GM06990 (cell line): ENCODE results near the gene MYO7B.

Experiments used
- DNase-seq: peaks from one replicate; pipeline ENCODE4 v3.0.0-alpha.2; 2011; ENCODE audit not compliant: insufficient read length; ENCODE audit errors: extremely low read depth
- H3K27me3 ChIP-seq: replicated peaks from 2 replicates; pipeline ENCODE4 v1.6.0; 2011; ENCODE audit warnings: low read length; ENCODE audit not compliant: control insufficient read depth, insufficient read depth
- H3K36me3 ChIP-seq: 2 replicates; pipeline ENCODE4 v1.5.1; 2011; ENCODE audit warnings: low read length; ENCODE audit not compliant: control insufficient read depth, insufficient read depth
- H3K4me3 ChIP-seq: replicated peaks from 2 replicates; pipeline ENCODE4 v1.5.1; 2011; ENCODE audit warnings: low read depth, mild to moderate bottlenecking, control low read depth, low read length
- CTCF ChIP-seq: IDR thresholded peaks from 2 replicates; pipeline ENCODE4 v1.5.1; 2011; ENCODE audit warnings: low read length, control low read depth, mild to moderate bottlenecking, inconsistent platforms; ENCODE audit not compliant: insufficient read depth, poor library complexity, severe bottlenecking

The MYO7B gene

GRCh38 chr2:127593228-127594115, 58.0 kb downstream of the MYO7B start:
- TF ChIP-seq CTCF = no peak

DNA sequence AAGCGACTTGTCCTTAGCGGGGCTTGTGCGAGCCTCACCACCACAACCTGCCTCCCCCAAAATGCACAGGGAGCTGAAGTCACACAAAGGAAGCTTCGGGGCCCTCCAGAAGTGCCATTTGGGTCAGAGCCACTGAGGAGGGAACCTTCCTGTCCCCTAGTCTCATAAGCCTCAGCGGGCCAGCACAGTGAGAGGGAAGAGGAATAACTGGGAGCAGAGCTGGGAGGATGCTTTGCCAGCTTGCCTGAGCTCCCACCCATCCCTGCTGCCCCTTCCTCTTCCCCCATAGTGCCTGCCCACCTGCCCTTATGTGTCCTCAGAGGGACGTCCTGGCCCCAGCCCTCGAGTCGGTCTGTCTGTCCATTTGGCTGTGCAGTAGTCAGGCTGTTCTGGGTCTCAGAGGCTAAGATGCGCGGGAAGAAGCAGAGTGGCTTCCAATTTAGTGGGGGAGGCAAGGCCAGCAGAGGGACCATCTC, 58.7 kb downstream of the MYO7B start:
- Histone ChIP-seq H3K27me3 (no peaks in the 10 kb centered on the region), H3K36me3 (no peaks in the 10 kb centered on the region), H3K4me3 (no peak overlapping the region)
- no peak for TF ChIP-seq CTCF
- no peak for DNase-seq

More at GRCh38 chr2:127593228-127594115, 58.0 kb downstream of the MYO7B start:
- Histone ChIP-seq H3K36me3 (no peaks in the 10 kb centered on the region), H3K4me3 (no peak overlapping the region), H3K27me3 (no peaks in the 10 kb centered on the region)
- no peak for DNase-seq

DNA sequence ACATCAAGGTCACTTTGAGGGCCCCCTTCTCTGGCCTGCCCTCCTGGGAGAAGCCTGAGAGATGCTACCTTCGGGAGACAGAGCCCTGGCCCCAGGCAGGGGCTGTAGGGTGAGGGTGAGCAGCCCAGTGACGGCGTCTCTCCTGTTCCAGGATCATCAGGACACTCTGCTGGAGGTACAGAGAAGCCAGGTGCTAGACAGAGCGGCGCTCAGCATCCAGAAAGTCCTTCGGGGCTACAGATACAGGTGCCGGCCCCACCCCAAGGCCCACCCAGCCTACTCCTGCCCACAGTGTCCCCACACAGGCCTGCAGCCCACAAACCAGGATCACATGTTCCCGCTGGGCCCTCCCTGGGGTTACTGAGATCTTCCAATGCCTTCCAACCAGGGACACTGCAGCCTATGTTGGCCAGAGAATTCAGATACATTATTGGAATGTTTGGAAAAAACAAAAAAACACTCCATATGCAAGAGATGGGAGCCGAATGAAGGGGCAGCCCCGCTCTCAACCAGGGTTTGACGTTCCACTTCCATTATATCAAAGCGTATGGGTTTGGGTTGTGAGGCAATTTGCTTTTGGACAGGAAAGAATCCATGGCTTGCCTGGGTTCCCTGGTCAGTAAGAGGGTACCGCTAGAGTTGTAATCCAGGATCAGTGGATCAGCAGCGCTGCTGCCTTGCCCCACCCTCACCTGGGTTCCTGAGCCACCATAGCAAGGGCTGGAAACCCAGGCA, 61.0 kb downstream of the MYO7B start:
- H3K36me3 ChIP-seq = no peaks in the 10 kb centered on the region
- DNase-seq = no peak
- H3K27me3 ChIP-seq = no peaks in the 10 kb centered on the region
- no peak for TF ChIP-seq CTCF
- H3K4me3 ChIP-seq = no peak overlapping the region

DNA sequence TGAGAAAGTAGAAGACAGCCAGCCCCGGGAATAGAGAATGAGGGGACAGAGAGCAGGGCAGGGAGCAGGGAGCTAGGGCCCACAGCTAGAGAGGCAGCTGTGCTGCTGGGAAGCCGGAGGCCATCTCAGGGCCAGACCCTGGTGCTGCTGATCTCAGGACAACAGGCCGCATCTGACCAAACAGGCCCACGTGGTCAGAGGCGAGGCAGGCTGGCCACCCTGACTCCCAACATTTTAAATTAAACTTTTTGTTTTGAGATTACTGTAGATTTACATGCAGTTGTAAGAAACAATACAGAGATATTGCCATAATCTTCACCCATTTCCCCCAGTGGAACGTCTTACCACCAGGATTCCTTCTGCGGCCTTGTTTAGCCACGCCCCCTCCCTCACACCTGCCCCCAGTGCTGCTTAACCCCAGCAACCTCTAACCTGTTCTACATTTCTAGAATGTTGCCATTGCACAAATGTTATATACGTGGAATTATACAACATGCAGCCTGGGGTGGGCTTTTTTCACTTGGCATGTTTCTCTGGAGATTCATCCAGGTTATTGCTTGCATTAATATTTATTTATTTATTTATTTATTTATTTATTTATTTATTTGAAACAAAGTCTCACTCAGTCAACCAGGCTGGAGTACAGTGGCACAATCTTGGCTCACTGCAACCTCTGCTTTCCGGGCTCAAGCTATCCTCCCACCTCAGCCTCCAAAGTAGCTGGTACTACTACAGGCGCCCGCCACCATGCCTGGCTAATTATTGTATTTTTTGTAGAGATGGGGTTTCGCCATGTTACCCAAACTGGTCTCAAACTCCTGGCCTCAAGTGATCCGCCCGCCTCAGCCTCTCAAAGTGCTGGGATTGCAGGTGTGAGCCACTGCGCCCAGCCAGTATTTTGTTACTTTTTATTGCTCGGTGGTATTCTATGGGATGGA, 61.8 kb downstream of the MYO7B start:
- DNase-seq = no peak
- no peak overlapping the region for H3K4me3 ChIP-seq
- no peaks in the 10 kb centered on the region for H3K27me3 ChIP-seq
- no peak for TF ChIP-seq CTCF
- H3K36me3 ChIP-seq = no peaks in the 10 kb centered on the region

DNA sequence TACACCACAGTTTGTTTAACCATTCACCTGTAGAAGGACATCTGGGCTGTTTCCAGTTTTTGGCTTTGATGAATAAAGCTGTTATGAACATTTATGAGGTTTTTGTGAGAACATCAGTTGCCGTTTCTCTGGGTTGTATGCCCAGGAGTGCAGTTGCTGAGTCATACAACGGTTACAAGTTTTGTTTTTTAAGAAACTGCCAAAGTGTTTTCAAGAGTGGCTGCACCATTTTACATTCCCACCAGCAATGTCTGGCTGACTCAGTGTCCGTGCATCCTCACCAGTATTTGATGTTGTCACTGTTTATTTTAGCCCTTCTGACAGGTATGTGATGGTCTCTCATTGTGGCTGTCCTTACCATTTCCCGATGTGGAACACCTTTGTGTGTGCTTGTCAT, 62.5 kb downstream of the MYO7B start:
- Histone ChIP-seq H3K4me3 (no peak overlapping the region), H3K36me3 (no peaks in the 10 kb centered on the region), H3K27me3 (no peaks in the 10 kb centered on the region)
- DNase-seq = no peak
- no peak for TF ChIP-seq CTCF
